ENCODE results near the gene CALCOCO2. TPM values are rescaled to one million over a fixed set of nuclear protein-coding genes. Genes with fewer than 3 reads are reported as not detected.

CALCOCO2 gene
- total and polyA plus RNA-seq, 10 of the 15 experiments (the other 5 are each of a cell fraction or from before 2014, with no cell fraction given), result 20.2 to 138 (median 53.1) TPM

DNA sequence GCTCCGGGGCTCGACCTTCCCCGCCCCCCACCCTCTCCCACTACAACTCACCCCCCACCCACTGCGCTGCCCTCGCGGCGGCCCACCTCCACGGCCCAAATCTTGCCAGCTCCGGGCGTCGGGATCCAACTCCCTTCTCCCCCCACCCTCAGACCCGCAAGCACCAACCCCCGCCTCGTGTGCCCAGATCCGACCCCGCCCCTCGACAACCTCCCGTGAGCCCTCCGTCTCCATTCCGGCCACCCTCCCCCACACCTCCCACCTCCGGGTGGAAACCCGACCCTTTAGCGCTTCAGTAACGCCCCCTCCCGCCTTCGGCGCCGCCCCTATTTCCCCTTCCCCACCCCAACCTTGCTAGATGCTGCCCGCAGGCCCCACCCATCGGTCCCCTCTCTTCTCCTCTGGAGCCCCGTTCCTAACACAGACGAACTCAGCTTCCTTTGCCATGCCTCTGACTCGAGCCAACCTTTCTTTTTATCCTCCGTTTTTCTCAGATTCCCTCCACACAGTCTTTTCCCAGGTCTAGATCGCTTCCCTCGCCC lies 78.1 kb downstream of the CALCOCO2 start (continued):
- TF ChIP-seq, protein P1, sequence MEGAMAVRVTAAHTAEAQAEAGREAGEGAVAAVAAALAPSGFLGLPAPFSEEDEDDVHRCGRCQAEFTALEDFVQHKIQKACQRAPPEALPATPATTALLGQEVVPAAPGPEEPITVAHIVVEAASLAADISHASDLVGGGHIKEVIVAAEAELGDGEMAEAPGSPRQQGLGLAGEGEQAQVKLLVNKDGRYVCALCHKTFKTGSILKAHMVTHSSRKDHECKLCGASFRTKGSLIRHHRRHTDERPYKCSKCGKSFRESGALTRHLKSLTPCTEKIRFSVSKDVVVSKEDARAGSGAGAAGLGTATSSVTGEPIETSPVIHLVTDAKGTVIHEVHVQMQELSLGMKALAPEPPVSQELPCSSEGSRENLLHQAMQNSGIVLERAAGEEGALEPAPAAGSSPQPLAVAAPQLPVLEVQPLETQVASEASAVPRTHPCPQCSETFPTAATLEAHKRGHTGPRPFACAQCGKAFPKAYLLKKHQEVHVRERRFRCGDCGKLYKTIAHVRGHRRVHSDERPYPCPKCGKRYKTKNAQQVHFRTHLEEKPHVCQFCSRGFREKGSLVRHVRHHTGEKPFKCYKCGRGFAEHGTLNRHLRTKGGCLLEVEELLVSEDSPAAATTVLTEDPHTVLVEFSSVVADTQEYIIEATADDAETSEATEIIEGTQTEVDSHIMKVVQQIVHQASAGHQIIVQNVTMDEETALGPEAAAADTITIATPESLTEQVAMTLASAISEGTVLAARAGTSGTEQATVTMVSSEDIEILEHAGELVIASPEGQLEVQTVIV (IDR thresholded peaks at IDR 0.05; ENCODE audit: borderline replicate concordance, partially characterized antibody), result no peak
- TF ChIP-seq SRF (IDR thresholded peaks at IDR 0.05; ENCODE audit: low read depth in 2 of 2, low read length in 2 of 2), result 0 out of 4 replicates have a peak, but pooled peaks of 1 of the 2 experiments have one; percentile 13
- peak; percentile 23 for TF ChIP-seq SIX5 (IDR thresholded peaks at IDR 0.05; ENCODE audit: low read depth, low read length, severe bottlenecking)
- no peak for TF ChIP-seq ZNF274 (IDR thresholded peaks at IDR 0.05; ENCODE audit: insufficient read depth, insufficient read length)
- no peak for TF ChIP-seq LARP7 (IDR thresholded peaks at IDR 0.05)
- peak; percentile 8 for TF ChIP-seq MYC (IDR thresholded peaks at IDR 0.05; ENCODE audit: insufficient read depth, insufficient read length, insufficient replicate concordance, low read length, severe bottlenecking)
- TF ChIP-seq, protein P2, sequence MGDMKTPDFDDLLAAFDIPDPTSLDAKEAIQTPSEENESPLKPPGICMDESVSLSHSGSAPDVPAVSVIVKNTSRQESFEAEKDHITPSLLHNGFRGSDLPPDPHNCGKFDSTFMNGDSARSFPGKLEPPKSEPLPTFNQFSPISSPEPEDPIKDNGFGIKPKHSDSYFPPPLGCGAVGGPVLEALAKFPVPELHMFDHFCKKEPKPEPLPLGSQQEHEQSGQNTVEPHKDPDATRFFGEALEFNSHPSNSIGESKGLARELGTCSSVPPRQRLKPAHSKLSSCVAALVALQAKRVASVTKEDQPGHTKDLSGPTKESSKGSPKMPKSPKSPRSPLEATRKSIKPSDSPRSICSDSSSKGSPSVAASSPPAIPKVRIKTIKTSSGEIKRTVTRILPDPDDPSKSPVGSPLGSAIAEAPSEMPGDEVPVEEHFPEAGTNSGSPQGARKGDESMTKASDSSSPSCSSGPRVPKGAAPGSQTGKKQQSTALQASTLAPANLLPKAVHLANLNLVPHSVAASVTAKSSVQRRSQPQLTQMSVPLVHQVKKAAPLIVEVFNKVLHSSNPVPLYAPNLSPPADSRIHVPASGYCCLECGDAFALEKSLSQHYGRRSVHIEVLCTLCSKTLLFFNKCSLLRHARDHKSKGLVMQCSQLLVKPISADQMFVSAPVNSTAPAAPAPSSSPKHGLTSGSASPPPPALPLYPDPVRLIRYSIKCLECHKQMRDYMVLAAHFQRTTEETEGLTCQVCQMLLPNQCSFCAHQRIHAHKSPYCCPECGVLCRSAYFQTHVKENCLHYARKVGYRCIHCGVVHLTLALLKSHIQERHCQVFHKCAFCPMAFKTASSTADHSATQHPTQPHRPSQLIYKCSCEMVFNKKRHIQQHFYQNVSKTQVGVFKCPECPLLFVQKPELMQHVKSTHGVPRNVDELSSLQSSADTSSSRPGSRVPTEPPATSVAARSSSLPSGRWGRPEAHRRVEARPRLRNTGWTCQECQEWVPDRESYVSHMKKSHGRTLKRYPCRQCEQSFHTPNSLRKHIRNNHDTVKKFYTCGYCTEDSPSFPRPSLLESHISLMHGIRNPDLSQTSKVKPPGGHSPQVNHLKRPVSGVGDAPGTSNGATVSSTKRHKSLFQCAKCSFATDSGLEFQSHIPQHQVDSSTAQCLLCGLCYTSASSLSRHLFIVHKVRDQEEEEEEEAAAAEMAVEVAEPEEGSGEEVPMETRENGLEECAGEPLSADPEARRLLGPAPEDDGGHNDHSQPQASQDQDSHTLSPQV (IDR thresholded peaks at IDR 0.05), result no peak
